HG02623 (cell line): ENCODE measurements around the gene DAZAP1.
"Not testable (repeated sequence)": the region's sequence is repeated elsewhere in the genome, so short reads cannot be mapped to it uniquely, and the experiment has no call there.

Source experiments
- ATAC-seq: cut with Tn5 transposase; IDR thresholded peaks from one replicate; pipeline ENCODE4 v1.9.1; 2021; ENCODE audit warnings: moderate library complexity; ENCODE audit not compliant: unreplicated experiment

Gene DAZAP1

DNA sequence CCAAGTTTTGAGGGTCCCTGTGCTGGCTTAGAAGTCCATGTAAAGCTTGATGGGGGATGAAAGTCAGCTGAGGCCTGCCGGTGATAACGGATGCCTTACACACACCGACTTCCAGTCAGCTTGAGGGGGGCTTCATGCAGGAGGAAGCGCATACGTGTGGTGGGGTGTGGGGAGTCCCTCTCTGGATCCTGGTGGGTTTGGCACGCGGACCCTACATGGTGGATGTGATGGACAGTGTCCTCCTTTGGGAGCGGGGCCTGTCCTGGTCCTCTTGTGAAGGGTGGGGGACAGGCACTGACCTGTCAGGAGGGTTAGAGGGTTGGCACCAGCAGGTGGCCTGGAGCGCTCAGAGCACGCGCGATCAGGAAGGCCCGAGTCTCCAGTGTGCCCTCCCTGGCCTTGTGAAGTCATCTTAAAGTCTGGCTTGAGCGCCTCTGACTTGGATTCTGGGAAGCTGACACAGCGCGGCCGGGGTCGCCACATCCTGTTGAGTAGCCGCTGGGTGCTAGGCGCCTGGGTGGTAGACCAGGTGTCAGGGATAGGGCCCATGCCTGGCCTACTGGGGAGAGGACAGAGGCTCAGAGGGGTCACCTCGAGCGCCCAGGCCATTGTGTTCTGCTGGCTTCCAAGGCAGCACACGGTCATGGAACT, 2.9 kb downstream of the DAZAP1 start:
- ATAC-seq, result no peak

DNA sequence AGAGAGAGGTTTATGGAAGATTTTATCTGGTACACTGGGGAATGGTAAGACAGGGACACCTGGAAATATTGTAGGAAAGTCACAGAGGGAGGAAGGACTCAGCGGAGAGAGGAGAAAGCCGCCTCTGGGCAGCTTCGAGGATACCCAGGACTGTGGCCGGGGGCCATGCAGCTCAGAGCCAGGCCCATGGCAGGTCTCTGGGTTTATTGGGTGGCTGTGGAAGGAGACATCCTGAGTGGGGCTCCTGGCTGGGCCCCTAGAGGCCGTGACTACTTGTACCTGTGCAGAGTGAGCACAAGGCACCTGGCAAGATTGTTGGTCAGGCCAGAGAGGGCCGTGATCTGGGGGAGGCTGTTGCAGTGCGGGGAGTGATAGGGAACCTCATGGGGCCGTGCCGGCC, 3.4 kb downstream of the DAZAP1 start:
- ATAC-seq, result no peak

DNA sequence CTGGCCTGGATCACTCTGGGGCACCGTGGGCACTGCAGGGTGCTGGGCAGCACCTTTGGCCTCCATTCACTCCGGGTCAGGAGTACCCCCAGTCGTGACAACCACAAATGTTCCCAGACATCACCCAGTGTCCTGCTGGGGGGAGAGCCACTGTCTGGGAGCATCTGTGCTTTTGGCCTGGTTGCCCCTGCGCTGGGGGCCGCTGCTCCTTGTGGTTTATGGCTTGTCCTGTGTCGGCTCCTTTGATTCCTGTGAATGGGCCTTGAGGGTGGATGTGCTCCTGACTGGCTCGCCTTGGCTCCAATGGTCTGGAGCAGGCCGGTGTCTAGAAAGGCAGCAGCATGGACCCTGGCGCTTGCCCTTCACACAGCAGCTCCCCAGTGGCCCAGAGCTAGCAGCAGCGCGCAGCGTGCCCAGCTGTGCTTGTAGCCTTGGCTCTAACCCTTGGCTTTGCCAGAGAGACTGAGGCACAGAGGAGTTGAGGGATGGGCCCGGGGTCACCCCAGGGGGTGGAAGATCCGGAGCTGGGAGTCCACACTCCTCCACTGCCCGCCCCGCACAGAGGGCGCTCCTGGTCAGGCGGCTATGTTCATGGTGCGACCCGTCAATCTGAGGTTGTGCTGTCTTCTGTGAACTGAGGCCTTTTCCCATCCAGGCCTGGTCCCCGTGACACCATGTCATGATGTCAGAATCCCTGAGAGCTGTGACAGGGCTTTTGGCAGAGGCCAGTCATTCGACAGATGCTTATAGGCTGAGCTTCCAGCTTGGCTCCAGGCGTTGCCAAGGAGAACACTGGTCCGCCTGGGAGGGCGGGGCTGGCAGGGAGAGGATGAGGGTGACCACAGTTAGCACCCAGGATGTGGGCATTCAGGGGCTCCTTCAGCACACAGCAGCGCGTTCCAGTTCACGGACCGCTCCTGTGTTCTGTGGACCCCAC, 4.1 kb downstream of the DAZAP1 start:
- no peak for ATAC-seq

DNA sequence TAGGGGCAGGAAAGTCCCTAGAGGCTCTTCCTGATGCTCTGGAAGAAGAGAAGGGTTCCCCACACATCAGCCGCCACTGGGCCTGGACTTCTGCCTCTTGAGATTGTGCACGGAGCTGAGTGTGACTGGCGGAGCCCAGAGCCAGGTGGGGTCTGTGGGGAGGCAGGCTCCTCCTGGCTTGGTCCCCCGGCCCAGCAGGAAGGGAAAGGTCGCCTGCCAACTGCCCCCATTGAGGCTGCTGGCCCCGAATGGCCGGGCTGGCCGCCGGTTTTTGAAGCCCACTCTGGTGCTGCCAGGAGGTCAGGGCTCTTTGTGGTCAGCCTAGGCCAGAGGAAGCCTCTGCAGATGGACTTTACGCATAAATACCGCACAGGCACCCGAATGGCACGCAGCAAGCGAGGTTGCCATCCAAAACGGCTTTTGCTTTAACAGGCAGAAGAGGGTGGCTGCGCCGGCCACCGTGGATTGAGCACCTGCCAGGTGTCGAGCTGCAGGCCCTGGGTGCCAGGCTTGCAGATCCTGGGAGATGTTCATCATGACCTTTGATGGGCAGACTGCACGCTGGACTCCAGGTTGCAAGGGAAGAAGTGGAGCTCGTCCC, 5.0 kb downstream of the DAZAP1 start:
- ATAC-seq, result no peak

DNA sequence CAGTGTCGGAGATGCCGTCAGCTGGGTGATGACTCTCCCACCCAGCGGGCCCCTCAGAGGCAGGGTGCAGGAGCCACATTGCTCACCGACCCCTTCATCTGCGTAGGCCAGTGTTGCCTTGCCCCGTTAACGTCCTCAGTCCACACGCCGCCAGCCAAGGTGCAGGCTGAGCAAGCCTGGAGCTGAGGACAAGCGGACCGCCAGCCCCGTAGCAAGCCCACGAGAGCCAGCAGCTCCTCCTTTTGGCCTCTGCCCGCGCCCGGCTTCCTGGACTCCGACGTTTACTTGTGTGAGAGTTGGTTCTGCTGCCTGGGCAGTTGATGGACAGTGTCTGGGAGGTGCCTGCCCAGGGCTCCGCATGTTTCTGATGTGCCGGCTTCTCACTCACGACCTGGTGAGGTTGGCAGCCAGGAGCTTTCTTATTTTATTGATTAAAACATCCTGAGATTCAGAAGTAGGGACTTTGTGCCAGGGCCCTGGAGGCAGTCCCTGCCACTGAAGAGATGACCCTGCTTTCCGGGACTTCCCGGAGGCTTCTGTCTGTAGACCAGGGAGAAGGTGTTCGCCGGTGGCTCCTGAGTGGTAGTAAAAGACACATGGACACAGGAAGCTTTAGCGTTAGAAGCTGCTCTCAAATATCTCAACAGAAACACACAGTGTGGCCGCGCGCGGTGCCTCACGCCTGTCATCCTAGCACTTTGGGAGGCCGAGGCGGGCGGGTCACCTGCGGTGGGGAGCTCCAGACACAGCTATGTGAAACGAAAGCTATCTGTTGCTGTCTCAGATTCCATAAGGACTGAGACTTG, 5.8 kb downstream of the DAZAP1 start:
- no peak for ATAC-seq

DNA sequence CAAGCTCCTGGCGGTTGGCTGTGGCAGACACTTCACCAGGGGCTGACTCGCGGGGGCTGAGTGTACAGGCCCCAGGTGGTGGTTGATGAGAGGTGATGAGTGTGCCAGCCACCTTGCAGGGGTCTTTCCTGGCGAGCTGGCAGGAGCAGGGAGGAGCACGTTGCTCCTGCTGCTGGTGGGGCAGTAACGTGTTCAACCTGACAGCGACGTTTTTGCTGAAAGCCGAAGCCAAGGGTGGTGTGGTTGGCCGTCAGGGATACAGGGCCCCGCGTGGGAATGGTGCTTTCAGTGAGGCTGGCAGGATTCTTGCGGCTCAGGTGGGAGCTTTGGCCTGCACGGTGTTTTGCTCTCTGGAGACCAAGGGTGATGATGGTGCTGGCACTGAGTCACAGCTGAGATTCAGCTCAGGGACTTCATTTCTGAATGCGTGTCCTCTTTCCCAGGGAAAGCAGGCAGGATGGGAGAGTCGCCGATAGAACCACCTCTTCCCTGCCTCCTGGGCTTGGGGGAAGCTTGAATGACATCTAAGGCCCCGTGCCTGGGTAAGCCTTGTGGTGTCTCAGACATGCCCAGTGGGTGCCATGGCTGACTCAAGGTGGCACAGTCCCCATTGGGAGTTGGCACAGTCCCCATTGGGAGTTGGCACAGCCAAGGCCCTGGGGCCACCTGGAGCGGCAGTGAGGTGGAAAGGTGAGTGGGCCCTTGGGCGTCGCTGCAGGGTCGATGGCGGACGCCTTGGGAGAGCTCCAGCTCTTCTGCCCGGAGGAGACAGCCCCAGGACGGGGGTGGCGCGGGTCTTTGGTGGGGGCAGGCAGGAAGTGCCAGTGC, 8.8 kb downstream of the DAZAP1 start:
- ATAC-seq, result no peak

DNA sequence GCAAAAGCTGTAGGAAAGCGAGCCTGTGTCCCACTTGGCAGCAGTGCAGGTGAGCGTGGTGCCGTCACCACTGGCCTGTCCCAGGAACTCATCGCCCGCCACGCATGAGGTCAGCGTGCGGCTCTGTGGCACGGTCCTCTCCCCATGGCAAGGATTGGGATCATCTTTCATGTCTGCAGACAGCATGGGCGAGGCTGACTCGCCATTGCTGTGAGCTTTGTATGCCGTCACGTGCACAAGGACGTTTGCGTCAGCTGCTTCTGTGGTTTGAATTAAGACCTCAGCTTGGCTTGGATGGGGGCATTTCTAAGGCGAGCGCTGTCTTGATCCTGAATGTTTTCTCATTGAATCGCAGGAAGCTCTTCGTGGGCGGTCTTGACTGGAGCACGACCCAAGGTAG, 9.8 kb downstream of the DAZAP1 start:
- no peak for ATAC-seq

DNA sequence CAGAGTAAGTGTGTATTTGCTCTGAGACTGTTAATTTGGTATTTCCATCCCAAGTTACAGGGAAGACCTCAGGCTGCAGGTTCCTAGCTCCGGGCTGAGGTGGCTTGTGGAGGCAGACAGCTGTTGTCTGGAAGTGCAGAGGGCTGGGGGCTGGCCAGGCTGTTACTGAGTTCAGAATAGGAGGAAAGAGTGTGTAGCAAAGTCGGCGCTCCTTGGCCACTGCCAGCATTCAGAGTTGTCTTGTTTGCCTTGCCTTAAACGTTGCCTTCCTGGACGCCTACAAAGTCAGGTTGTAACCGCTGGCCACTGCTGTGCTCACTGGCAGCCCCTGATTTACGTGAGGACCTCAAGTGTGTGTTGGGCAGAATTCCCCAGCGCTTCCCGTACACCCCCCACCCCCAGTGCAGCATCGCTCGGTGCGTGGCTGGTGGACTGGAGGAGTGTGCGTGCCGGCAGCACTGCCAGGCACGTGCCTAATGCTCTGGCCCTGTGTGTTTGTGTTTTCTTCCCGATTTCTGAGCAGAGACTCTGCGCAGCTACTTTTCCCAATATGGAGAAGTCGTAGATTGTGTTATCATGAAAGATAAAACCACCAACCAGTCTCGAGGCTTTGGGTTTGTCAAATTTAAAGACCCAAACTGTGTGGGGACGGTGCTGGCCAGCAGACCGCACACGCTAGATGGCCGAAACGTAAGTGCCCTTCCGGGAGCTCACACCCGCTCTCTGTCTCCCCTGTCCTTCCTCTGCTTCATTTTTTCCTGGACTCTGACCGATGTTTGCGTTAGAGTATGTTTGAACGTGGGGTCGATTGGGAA, 10.5 kb downstream of the DAZAP1 start:
- ATAC-seq, result no peak

DNA sequence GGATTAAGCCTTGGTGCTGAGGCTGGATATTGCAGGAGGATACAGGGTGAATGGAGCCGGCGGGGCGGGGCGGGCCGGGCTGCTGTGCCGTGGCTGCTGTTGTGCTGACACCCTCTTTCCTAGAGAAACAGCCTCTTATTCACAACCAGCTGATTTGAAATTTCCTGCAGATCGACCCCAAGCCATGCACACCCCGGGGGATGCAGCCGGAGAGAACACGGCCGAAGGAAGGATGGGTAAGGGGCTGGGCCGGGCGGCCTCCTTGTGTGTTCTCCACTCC, 11.1 kb downstream of the DAZAP1 start:
- no peak for ATAC-seq

DNA sequence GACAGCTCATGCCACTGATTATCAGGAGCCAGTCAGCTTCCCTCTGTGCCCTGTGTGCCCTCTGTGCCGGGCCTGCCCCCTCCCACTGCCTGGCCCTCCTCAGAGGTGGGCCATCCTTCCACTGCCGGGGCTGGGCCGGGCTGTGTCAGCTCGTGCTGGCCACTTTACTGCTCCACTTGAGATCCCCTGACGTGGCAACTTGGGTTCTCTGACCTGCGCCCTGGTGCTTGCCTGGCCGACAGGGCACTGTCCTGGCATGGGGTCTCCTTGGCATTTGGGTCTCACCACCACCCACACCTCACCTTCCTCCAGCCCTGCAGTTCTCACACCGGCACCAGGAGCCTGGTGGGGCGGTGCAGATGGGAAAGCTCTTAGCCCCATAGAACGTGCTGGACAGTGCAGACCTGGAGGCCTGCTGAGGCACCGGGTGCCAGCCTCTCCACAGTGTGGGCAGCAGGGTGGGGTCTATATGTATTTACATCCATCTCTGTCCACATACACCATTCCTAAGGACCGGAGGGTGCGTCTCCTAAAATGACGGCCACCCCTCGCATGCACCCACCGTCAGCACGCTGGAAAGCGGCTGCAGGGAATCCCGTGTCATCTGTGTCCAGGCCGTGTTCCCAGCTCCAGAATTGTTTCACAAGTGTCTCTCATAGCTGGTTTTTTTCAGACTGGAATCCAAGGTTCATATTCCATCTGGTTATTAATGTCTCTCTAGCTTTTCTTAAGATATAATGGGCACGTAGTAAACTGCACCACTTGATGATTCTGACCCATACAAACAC, 11.8 kb downstream of the DAZAP1 start:
- ATAC-seq, result no peak

DNA sequence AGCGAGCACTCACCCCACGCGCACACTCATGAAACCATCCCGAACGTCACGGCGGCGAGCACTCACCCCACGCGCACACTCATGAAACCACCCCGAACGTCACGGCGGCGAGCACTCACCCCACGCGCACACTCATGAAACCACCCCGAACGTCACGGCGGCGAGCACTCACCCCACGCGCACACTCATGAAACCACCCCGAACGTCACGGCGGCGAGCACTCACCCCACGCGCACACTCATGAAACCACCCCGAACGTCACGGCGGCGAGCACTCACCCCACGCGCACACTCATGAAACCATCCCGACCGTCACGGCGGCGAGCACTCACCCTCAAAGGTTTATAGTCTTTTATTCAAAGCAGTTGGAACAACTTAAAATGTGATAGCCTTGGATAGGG, 12.7 kb downstream of the DAZAP1 start:
- ATAC-seq, result not testable (repeated sequence)

DNA sequence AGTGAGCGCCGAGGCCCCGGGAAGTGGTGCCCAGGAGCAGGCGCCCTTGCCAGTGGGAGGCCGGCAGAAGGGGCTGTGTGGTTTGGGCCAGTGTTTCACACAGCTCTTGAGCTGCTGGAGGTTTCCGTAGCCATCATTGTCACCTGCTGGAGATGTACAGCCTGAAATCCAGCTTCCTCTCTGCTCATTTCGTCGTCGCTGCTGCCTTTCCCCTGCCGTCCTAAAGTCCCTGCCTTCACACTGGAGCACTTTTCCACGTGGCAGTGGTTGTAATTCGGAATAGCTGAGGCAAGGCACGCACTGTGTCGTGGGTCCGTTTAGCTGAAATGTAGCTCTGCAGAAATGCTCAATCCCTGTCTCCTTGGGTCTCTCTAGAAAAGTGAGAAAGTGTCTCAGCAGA, 13.2 kb downstream of the DAZAP1 start:
- no peak for ATAC-seq

DNA sequence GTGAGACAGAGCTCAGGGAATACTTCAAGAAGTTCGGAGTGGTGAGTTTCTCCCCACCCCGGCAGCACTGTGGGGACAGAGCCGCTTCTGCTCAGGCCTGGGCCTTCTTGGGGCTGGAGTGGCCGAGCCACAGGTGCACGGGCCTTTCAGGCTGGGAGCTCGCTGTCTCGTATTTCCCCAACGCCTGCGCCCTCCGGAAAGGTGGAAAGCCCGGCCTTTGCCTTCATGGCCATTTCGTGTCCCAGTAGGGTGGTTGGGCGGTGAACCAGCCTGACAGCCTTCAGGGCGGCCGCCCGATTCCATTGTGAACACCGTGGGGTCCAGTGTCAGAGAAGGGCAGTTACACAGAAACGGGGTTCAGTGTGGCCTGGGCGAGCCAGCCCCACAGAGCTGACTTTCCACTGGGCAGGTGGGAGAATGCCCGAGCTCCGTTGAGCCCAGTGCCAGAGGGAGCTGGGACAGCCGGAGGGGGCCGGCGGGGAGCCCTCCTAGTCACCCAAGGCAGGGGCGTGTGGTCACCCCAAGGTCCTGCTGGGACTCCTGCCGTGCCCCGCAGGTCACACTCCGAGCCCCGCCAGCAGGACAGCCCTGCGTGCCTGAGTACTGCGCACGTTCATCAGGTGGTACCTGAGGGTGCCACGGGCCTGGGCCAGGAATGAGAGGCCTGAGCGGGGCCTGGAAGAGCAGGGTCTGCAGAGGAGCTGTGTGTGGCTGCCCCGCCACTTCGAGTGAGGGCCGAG, 14.0 kb downstream of the DAZAP1 start:
- ATAC-seq, result no peak

DNA sequence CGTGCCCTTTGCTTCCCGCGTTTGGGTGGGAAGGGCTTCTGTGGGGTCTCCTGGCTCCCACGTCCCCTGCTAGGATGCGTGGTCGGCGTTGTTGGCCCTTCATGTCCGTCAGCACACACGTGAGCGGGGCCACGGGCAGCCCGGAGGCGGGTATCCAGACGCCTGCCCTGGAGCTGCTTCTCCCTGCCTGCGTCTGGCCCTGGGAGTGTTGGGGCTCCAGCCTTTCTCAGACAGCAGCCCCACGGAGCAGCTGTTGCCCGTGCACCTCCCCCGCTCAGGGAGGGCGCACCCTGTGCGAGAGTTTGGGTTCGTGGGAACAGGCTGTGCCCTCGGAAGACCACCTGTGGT, 14.5 kb downstream of the DAZAP1 start:
- no peak for ATAC-seq

DNA sequence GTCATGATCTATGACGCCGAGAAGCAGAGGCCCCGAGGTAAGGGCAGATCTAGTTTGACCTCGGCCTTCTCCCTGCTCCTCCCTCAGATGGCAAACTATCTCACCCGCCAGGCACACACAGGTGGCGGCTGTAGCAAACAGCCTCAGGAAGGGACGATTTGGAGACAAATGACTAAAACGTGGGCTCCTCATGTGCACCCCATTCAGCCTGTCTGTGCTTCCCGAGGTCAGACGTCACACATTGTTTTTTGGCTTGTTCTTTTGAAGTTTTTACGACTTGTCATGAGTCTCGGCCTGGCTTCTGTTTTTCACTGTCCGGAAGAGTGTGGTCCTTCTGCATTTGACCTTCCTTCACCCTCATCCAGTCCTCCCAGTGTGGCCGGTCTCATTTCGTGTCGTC, 15.0 kb downstream of the DAZAP1 start:
- no peak for ATAC-seq

DNA sequence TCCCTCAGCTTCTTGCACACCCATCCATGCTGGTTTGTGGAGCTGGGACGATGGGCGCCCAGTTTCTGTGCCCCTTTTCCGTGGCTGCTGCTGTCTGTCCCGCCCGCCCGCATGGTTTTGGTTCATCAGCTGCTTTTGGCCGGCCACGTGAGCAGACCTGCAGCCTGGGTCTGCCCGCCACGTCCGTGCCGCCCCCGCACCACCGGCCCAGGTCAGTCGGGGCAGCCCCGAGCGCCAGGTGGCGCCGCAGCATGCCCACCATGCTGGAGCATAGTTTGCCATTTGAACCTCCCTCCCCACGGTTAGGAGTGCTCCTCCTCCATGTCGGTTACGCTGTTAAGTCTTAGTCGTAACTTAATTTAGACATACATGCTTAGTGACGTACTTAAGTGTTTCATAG, 15.6 kb downstream of the DAZAP1 start:
- ATAC-seq, result no peak

DNA sequence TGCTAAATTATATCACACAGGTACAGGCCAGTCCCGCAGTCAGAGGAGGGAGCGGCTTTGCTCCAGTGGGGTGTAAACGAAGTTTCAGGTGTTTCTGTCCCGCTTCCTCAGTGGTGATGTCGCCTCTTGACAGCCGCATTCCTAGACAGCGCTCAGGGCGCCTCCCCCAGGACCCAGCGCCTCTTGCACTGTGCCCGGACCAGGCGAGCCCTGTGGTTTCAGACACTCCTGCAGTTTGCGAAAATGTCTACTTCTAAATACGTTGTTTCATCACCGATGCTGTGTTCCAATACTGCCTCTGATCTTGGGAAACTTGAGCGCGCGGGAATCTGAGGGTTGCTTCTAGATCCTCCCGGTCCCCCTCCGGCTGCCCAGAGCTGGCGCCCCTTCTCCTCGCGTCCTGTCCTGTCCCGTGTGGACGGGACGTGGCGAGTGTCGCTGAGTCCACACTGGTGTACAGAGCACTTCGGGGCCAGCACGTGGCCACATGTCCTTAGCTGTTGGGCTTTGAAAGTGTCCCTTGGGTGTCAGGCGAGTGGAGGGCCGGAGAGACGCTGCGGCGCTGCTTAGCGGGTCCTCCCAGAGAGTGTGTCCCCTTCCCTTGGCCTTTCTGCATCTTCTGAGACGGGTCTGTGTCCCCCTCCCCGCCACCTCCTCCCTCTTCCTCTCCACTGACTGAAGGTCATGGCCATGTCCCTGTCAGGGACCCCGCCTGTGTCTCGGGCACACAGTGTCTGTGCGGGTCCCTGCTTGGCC, 16.2 kb downstream of the DAZAP1 start:
- no peak for ATAC-seq
